ENCODE data around the gene TMEM125.

The TMEM125 gene

GRCh38 chr1:43298055-43298454 is 28.3 kb downstream of the TMEM125 start:
- Histone ChIP-seq H2AFZ (ENCODE audit: low read length) (no peak overlapping the region), H3K4me1 (ENCODE audit: insufficient read depth, low read length, poor library complexity, severe bottlenecking) (peaks cover 22% of the 10 kb centered on the region), H3K9ac (ENCODE audit: low read depth, low read length, poor library complexity, severe bottlenecking) (no peak overlapping the region), H3F3A (ENCODE audit: low read depth) (no peaks in the 10 kb centered on the region), H3K79me2 (ENCODE audit: insufficient read depth, low read length) (no peaks in the 10 kb centered on the region), H3K9me2 (replicated peaks; ENCODE audit: low read depth, low read length) (no peaks in the 10 kb centered on the region), H3K36me3 (ENCODE audit: insufficient read depth, low read length) (no peaks in the 10 kb centered on the region), H3K9me3 (ENCODE audit: insufficient read depth, low read depth, low read length) (no peaks in the 10 kb centered on the region), H3K4me3 (ENCODE audit: low read length, poor library complexity, severe bottlenecking) (no peak overlapping the region), H4K20me1 (ENCODE audit: insufficient read depth, low read length, poor library complexity, severe bottlenecking) (no peaks in the 10 kb centered on the region), H3K4me2 (ENCODE audit: low read depth, low read length, poor library complexity, severe bottlenecking) (no peak overlapping the region), H3K27me3 (ENCODE audit: insufficient read depth, low read length, poor library complexity, severe bottlenecking) (no peaks in the 10 kb centered on the region)
- TF ChIP-seq CTCF (conservative IDR thresholded peaks at IDR 0.05; ENCODE audit: low read length) (no peak), EZH2phosphoT487 (IDR thresholded peaks at IDR 0.05; ENCODE audit: borderline replicate concordance) (no peak)

- no peak overlapping the region for H2AFZ ChIP-seq (ENCODE audit: low read length)
- no peaks in the 10 kb centered on the region for H3K9me3 ChIP-seq (ENCODE audit: insufficient read depth, low read depth, low read length)
- no peaks in the 10 kb centered on the region for H3K27me3 ChIP-seq (ENCODE audit: insufficient read depth, low read length, poor library complexity, severe bottlenecking)
- H3K36me3 ChIP-seq (ENCODE audit: insufficient read depth, low read length): no peaks in the 10 kb centered on the region
- H3K9ac ChIP-seq (ENCODE audit: low read depth, low read length, poor library complexity, severe bottlenecking): no peak overlapping the region
- H3K4me2 ChIP-seq (ENCODE audit: low read depth, low read length, poor library complexity, severe bottlenecking): no peak overlapping the region
- no peaks in the 10 kb centered on the region for H3F3A ChIP-seq (ENCODE audit: low read depth)
- TF ChIP-seq EZH2phosphoT487 (IDR thresholded peaks at IDR 0.05; ENCODE audit: borderline replicate concordance) (no peak), CTCF (conservative IDR thresholded peaks at IDR 0.05; ENCODE audit: low read length) (no peak)
- H3K4me3 ChIP-seq (ENCODE audit: low read length, poor library complexity, severe bottlenecking): no peak overlapping the region
- no peaks in the 10 kb centered on the region for H3K9me2 ChIP-seq (replicated peaks; ENCODE audit: low read depth, low read length)
- H3K79me2 ChIP-seq (ENCODE audit: insufficient read depth, low read length): no peaks in the 10 kb centered on the region
- no peaks in the 10 kb centered on the region for H4K20me1 ChIP-seq (ENCODE audit: insufficient read depth, low read length, poor library complexity, severe bottlenecking)
- H3K4me1 ChIP-seq (ENCODE audit: insufficient read depth, low read length, poor library complexity, severe bottlenecking): peaks cover 22% of the 10 kb centered on the region
Measured at GRCh38 chr1:43299101-43299500, 29.3 kb downstream of the TMEM125 start.

GRCh38 chr1:43300378-43301094 is 30.8 kb downstream of the TMEM125 start, which contains the start of gene TIE1:
TSS of gene TIE1 (plus strand) at chr1:43300982. CDS start at chr1:43301072, 90 bp downstream.
- Histone ChIP-seq H3K79me2 (ENCODE audit: insufficient read depth, low read length) (no peaks in the 10 kb centered on the region), H3K9me2 (replicated peaks; ENCODE audit: low read depth, low read length) (no peaks in the 10 kb centered on the region), H3K9ac (ENCODE audit: low read depth, low read length, poor library complexity, severe bottlenecking) (peak within 1 kb of the TSS; percentile 63), H2AFZ (ENCODE audit: low read length) (peak within 1 kb of the TSS; percentile 51; the same call in 1 of the 2 replicates), H4K20me1 (ENCODE audit: insufficient read depth, low read length, poor library complexity, severe bottlenecking) (no peaks in the 10 kb centered on the region), H3K9me3 (ENCODE audit: insufficient read depth, low read depth, low read length) (no peaks in the 10 kb centered on the region), H3K4me2 (ENCODE audit: low read depth, low read length, poor library complexity, severe bottlenecking) (peak within 1 kb of the TSS; percentile 60), H3K4me3 (ENCODE audit: low read length, poor library complexity, severe bottlenecking) (peak within 1 kb of the TSS; percentile 70), H3K27me3 (ENCODE audit: insufficient read depth, low read length, poor library complexity, severe bottlenecking) (no peaks in the 10 kb centered on the region), H3K36me3 (ENCODE audit: insufficient read depth, low read length) (no peaks in the 10 kb centered on the region), H3K4me1 (ENCODE audit: insufficient read depth, low read length, poor library complexity, severe bottlenecking) (peaks cover 19% of the 10 kb centered on the region), H3F3A (ENCODE audit: low read depth) (no peaks in the 10 kb centered on the region)
- TF ChIP-seq CTCF (conservative IDR thresholded peaks at IDR 0.05; ENCODE audit: low read length) (no peak), EZH2phosphoT487 (IDR thresholded peaks at IDR 0.05; ENCODE audit: borderline replicate concordance) (no peak)
